H1 (cell line): ENCODE results near the gene TGM6. TPM values are rescaled to one million over a fixed set of nuclear protein-coding genes. Genes with fewer than 3 reads are reported as not detected.

ENCODE experiments used
- CTCF ChIA-PET: fragments of 300-600 bp; sonication (Branson Sonifier 250); formaldehyde crosslinking; loops from one replicate; lab custom pipeline; 2021; ENCODE audit not compliant: partially characterized antibody; lab: Charles Lee
- POLR2A ChIA-PET: fragments of 300-600 bp; sonication (Branson Sonifier 250); formaldehyde crosslinking; loops from one replicate; lab custom pipeline; 2021; ENCODE audit warnings: inconsistent platforms; ENCODE audit not compliant: partially characterized antibody; lab: Charles Lee
- DNase-seq, 2 experiments: peaks; one replicate each; pipeline versions ENCODE4 v3.0.0 to v3.0.0-alpha.2; 2010 to 2022; ENCODE audit warnings: low spot score in 2 of 2, low read depth in 1 of 2, mixed read lengths in 1 of 2
- FAIRE-seq: peaks from 2 replicates; lab custom pipeline; 2011; peaks lifted over from hg19 to GRCh38; lab: Jason Lieb, UNC
- H2AFZ ChIP-seq: 2 replicates; pipeline ENCODE4 v1.8.1; 2012; ENCODE audit warnings: low read length, inconsistent platforms
- H2AK5ac ChIP-seq: 2 replicates; pipeline ENCODE4 v1.6.1; 2013; ENCODE audit warnings: low read depth, low read length
- H2BK120ac ChIP-seq: replicated peaks from 2 replicates; pipeline ENCODE3; 2013; ENCODE audit warnings: low read depth, low read length, inconsistent platforms
- H2BK12ac ChIP-seq: 2 replicates; pipeline ENCODE4 v1.6.1; 2013; ENCODE audit warnings: low read depth, low read length
- H2BK15ac ChIP-seq: 2 replicates; pipeline ENCODE4 v1.6.1; 2013; ENCODE audit warnings: low read length
- H2BK20ac ChIP-seq: 2 replicates; pipeline ENCODE4 v1.6.1; 2013; ENCODE audit warnings: low read length
- H2BK5ac ChIP-seq: 2 replicates; pipeline ENCODE4 v1.6.1; 2013; ENCODE audit warnings: low read depth, low read length
- H3K14ac ChIP-seq: 2 replicates; pipeline ENCODE4 v1.6.1; 2013; ENCODE audit warnings: inconsistent platforms; ENCODE audit not compliant: insufficient read length
- H3K18ac ChIP-seq: 2 replicates; pipeline ENCODE4 v1.6.1; 2013; ENCODE audit warnings: low read length; ENCODE audit errors: extremely low read depth
- H3K23ac ChIP-seq: 2 replicates; pipeline ENCODE4 v1.6.1; 2013; ENCODE audit warnings: inconsistent platforms; ENCODE audit not compliant: insufficient read length
- H3K23me2 ChIP-seq: 2 replicates; pipeline ENCODE4 v1.6.1; 2013; ENCODE audit warnings: low read depth, low read length
- H3K27ac ChIP-seq: 2 replicates; pipeline ENCODE4 v1.6.1; 2011; ENCODE audit warnings: low read depth, low read length, inconsistent platforms
- H3K27me3 ChIP-seq, 4 experiments: replicated peaks in 1 of 4; 1 replicate in 1 of 4; 2 replicates in 3 of 4; pipeline versions ENCODE4 v1.6.1 to v1.8.1; 2011 to 2013; ENCODE audit warnings: low read length in 3 of 4, mild to moderate bottlenecking in 3 of 4, inconsistent platforms in 2 of 4, mixed read lengths in 2 of 4, moderate library complexity in 1 of 4; ENCODE audit not compliant: control insufficient read depth in 3 of 4, insufficient read depth in 3 of 4; ENCODE audit errors: extremely low read depth in 1 of 4
- H3K36me3 ChIP-seq, 4 experiments: 2 replicates each; pipeline versions ENCODE4 v1.6.1 to v1.8.1; 2011 to 2013; ENCODE audit warnings: mild to moderate bottlenecking in 4 of 4, low read length in 3 of 4, moderate library complexity in 2 of 4, control low read depth in 1 of 4, inconsistent platforms in 1 of 4; ENCODE audit not compliant: insufficient read depth in 4 of 4, control insufficient read depth in 2 of 4
- H3K4ac ChIP-seq: replicated peaks from 2 replicates; pipeline ENCODE3; 2013; ENCODE audit warnings: low read length, low read depth, mixed read lengths, inconsistent platforms; ENCODE audit not compliant: insufficient read length
- H3K4me1 ChIP-seq, 4 experiments: replicated peaks in 1 of 4; 1 replicate in 1 of 4; 2 replicates in 3 of 4; pipeline versions ENCODE4 v1.6.1 to v1.8.1; 2011 to 2013; ENCODE audit warnings: low read length in 3 of 4, inconsistent platforms in 2 of 4, mixed read lengths in 1 of 4; ENCODE audit not compliant: insufficient read depth in 4 of 4, control insufficient read depth in 3 of 4
- H3K4me2 ChIP-seq, 2 experiments: 2 replicates each; pipeline versions ENCODE4 v1.6.1 to v1.8.1; 2011 to 2013; ENCODE audit warnings: low read depth in 2 of 2, low read length in 2 of 2, control low read depth in 1 of 2, inconsistent platforms in 1 of 2, mild to moderate bottlenecking in 1 of 2; ENCODE audit not compliant: insufficient read depth in 1 of 2
- H3K4me3 ChIP-seq, 4 experiments: fragments of 200-600, 300-600 bp in 1 of 4; sonication (generic), shearing (Covaris generic), sonication (Bioruptor Twin) in 1 of 4; 2 replicates each; pipeline versions ENCODE4 v1.5.1 to v1.8.1; 2011 to 2016; ENCODE audit warnings: low read length in 4 of 4, low read depth in 3 of 4, control low read depth in 2 of 4, inconsistent platforms in 2 of 4, mild to moderate bottlenecking in 2 of 4, mixed read lengths in 1 of 4, moderate library complexity in 1 of 4; ENCODE audit not compliant: insufficient read depth in 2 of 4; ENCODE audit errors: extremely low read depth in 1 of 4
- H3K56ac ChIP-seq: replicated peaks from 2 replicates; pipeline ENCODE3; 2013; ENCODE audit warnings: low read depth, mild to moderate bottlenecking, mixed read lengths, low read length, inconsistent platforms; ENCODE audit not compliant: insufficient read length
- H3K79me1 ChIP-seq: 2 replicates; pipeline ENCODE4 v1.6.1; 2013; ENCODE audit warnings: low read depth, low read length, control low read depth
- H3K79me2 ChIP-seq, 2 experiments: 2 replicates each; pipeline versions ENCODE4 v1.6.1 to v1.8.1; 2012 to 2013; ENCODE audit warnings: low read length in 2 of 2, mild to moderate bottlenecking in 2 of 2, inconsistent platforms in 1 of 2; ENCODE audit not compliant: insufficient read depth in 2 of 2, control insufficient read depth in 1 of 2
- H3K9ac ChIP-seq, 4 experiments: replicated peaks in 1 of 4; 1 replicate in 1 of 4; 2 replicates in 3 of 4; pipeline versions ENCODE4 v1.6.1 to v1.8.1; 2011 to 2013; ENCODE audit warnings: low read depth in 3 of 4, low read length in 3 of 4, control low read depth in 2 of 4, mild to moderate bottlenecking in 2 of 4, moderate library complexity in 2 of 4, inconsistent platforms in 1 of 4; ENCODE audit errors: extremely low read depth in 1 of 4
- H3K9me3 ChIP-seq, 2 experiments: 2 replicates each; pipeline versions ENCODE4 v1.6.1 to v1.8.1; 2012 to 2013; ENCODE audit warnings: mild to moderate bottlenecking in 2 of 2, moderate library complexity in 2 of 2, control low read depth in 1 of 2, inconsistent platforms in 1 of 2, low read depth in 1 of 2, low read length in 1 of 2, mixed read lengths in 1 of 2; ENCODE audit not compliant: insufficient read depth in 2 of 2
- H4K20me1 ChIP-seq, 2 experiments: replicated peaks in 1 of 2; 2 replicates each; pipeline versions ENCODE3 to v1.8.1; 2011 to 2013; ENCODE audit warnings: inconsistent platforms in 2 of 2, low read length in 2 of 2, mild to moderate bottlenecking in 1 of 2; ENCODE audit not compliant: insufficient read depth in 2 of 2, control insufficient read depth in 1 of 2
- H4K5ac ChIP-seq: 2 replicates; pipeline ENCODE4 v1.6.1; 2013; ENCODE audit warnings: low read length, low read depth, mixed read lengths, inconsistent platforms; ENCODE audit not compliant: insufficient read length
- H4K8ac ChIP-seq: 2 replicates; pipeline ENCODE4 v1.8.0; 2013; ENCODE audit warnings: mild to moderate bottlenecking, moderate library complexity, low read length, inconsistent platforms; ENCODE audit not compliant: insufficient read depth; ENCODE audit errors: extremely low read depth
- H4K91ac ChIP-seq: replicated peaks from 2 replicates; pipeline ENCODE3; 2013; ENCODE audit warnings: low read length, mixed read lengths, inconsistent platforms; ENCODE audit not compliant: insufficient read length
- CHD2 ChIP-seq: IDR thresholded peaks from 2 replicates; pipeline ENCODE4 v1.6.1; 2012; ENCODE audit warnings: low read length, improper control_type of control experiment
- SIRT6 ChIP-seq: IDR thresholded peaks from one replicate; pipeline ENCODE4 v1.7.1; 2012; ENCODE audit warnings: low read length, inconsistent platforms
- WGBS, 2 experiments: shearing (Covaris generic) in 1 of 2; methylation state at CpG; one replicate each; pipeline versions ENCODE4 v1.1.6 to v1.1.7; 2013 to 2015; ENCODE audit warnings: low lambda C conversion rate in 2 of 2, mixed read lengths in 2 of 2, inconsistent platforms in 1 of 2, low coverage in 1 of 2, missing lambda C conversion rate in 1 of 2; ENCODE audit not compliant: insufficient replicate concordance in 2 of 2, insufficient coverage in 1 of 2, insufficient read length in 1 of 2; ENCODE audit errors: extremely low coverage in 1 of 2, missing lambda C conversion rate in 1 of 2; 5-methylcytosine and 5-hydroxymethylcytosine counted together
- polyA plus RNA-seq, 7 experiments: library from polyadenylated mRNA; depleted of rRNA in 3 of 7; stranded (reverse) in 5 of 7; unstranded in 2 of 7; fragments of >200 nt in 5 of 7; fragments of 200-250 nt in 2 of 7; gene quantifications; 1 replicate in 5 of 7; 2 replicates in 1 of 7; 4 replicates in 1 of 7; pipeline versions ENCODE4 v1.2.1 to v1.2.3, GENCODE V29; 2011 to 2013; ENCODE audit warnings: missing spikeins in 2 of 7, mixed read lengths in 2 of 7
- total RNA-seq: library from RNA; stranded (reverse); fragmentation: NEBNext Ultra II Directional; extraction: Animal tissue kit (Norgen Biotek cat#: 25700); gene quantifications from 2 replicates; pipeline ENCODE4 v1.2.1, GENCODE V29; 2021

Gene TGM6
- total and polyA plus RNA-seq, 2 of the 8 experiments (the other 6 are each of a cell fraction or from before 2014, with no cell fraction given), result 0.03 TPM; not detected in 1

GRCh38 chr20:2420510-2420909, 39.8 kb downstream of the TGM6 start:
- Histone ChIP-seq H3K36me3 (no peaks in the 10 kb centered on the region), H2AK5ac (no peak overlapping the region), H3K9ac (no peak overlapping the region), H2BK120ac (no peak overlapping the region), H3K18ac (no peak overlapping the region), H3K23ac (no peak overlapping the region), H2BK20ac (no peak overlapping the region), H3K14ac (no peak overlapping the region), H4K5ac (no peak overlapping the region), H3K4ac (no peak overlapping the region), H3K79me1 (no peaks in the 10 kb centered on the region), H4K8ac (no peak overlapping the region), H3K4me3 (no peak overlapping the region), H4K91ac (no peak overlapping the region), H3K23me2 (no peaks in the 10 kb centered on the region), H2AFZ (no peak overlapping the region), H2BK15ac (no peak overlapping the region), H3K27ac (no peak overlapping the region), H3K56ac (no peak overlapping the region), H3K27me3 (no peaks in the 10 kb centered on the region), H2BK5ac (no peak overlapping the region), H4K20me1 (no peaks in the 10 kb centered on the region), H3K79me2 (no peaks in the 10 kb centered on the region), H3K4me2 (no peak overlapping the region), H2BK12ac (no peak overlapping the region), H3K9me3 (no peaks in the 10 kb centered on the region), H3K4me1 (no peaks in the 10 kb centered on the region)
- no peak for DNase-seq
- POLR2A ChIA-PET, result interaction anchor here (0.7 to 1.2 kb wide), 2 partner anchors 39 to 50 kb away, joined by 3 read pairs; partner anchors contain the start of gene SNRPB
- TF ChIP-seq SIRT6 (no peak), CHD2 (no peak)
- no peak for FAIRE-seq
- CTCF ChIA-PET, result interaction anchor here (0.6 to 2.2 kb wide), 6 partner anchors 9 to 224 kb away, joined by 3 to 6 read pairs (median 4); no protein-coding TSS in a partner anchor
- WGBS, 2 experiments, result 95% methylated on average over 1 of the region's 1 CpG; no CpG with 5 or more reads in 1 of the 2 experiments
